Right hindlimb (tissue), 1 donor: ENCODE data around the gene NACAD.

ENCODE experiments used
- DNase-seq: peaks from one replicate; pipeline ENCODE4 v3.0.0-alpha.2; 2018

Gene NACAD

DNA sequence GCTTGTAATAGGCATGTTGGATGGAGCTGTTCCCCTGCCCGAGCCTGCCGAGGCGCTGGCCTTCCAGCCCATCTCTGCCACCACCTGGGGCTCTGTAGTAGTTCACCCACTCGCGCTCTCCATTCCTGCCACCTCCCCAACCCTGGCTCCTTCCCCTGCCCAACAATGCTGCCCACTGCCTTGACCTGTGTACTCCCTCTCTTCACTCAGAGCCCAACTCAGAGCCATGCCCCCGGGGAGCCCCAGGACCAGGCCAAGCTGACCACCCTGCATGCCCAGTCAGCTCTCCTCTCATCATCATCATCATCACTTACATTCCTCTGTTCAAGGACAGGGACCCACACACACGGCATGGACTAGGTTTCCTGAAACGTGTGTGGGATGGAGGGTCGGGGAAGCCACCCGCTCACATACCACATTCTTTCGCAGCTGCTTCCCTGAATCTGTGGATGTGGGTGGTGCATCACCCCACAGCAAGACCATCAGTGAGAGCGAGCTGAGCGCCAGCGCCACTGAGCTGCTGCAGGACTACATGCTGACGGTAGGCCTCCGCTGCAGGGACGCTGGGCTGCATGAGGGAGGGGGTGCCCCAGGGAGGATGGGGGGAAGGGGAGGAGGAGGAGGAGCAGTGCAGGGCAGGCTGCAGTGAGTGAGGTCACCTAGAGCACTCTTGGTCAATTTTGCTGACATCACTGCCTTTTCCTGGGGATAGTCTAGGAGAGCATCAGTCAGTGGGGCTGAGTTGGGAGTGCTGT is 15.6 kb downstream of the NACAD start:
- DNase-seq = no peak

DNA sequence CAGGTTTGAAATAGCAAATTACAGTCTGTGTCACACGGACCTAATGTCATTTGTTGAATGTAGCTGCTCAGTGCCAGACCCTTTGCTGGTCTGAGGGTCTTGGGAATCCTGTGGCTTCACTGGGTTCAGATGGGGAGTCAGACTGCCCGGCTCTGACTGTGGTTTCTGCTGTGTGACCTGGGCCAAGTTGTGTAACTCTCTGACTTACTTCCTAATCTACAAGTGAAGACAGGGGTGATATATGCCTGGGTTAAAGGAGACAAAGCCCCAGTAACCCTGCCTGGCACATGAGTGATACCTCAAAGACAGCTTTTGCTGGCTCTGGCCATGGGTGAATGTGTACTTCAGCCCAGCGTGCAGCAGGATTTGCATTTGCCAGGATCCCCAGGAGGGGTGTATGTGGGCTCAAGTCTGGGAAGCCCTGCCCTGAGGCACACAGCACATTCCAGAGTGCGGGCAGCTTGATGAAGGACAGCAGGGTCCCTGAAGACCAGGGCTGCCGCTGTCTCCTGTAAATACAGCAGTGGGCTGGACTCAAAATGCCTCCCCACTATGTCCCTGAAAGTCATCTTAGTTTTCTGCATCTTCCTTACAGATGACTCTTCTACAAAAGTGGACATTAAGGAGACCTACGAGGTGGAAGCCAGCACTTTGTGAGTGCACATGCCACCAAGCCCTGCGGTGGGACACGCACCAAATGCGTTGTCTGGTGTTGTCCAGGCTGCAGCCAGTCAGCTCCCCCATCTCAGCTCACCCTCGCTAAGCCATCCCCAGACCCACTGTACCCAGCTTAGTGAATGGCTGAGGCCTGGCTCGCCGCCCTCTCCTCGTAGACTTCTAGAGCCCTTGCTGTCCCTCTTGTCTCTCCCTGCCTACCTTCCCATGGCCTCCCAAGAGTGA is 16.4 kb downstream of the NACAD start:
- DNase-seq = no peak

DNA sequence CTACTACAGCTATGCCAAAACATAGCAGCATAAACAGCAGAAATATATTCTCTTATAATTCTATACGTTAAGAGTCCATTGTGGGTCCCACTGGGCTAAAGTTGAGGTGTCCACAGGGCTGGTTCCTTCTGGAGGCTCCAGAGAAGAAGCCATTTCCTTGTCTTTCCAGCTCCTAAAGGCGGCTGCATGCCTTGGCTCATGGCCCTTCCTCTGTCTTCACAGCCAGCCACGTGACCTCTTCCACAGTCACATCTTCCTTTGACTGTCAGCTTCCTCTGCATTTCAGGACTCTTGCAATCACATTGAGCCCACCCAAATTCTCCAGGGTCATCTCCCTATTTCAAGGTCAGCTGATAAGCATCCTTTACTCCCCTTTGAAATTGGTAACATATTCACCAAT is 17.2 kb downstream of the NACAD start:
- DNase-seq = no peak

DNA sequence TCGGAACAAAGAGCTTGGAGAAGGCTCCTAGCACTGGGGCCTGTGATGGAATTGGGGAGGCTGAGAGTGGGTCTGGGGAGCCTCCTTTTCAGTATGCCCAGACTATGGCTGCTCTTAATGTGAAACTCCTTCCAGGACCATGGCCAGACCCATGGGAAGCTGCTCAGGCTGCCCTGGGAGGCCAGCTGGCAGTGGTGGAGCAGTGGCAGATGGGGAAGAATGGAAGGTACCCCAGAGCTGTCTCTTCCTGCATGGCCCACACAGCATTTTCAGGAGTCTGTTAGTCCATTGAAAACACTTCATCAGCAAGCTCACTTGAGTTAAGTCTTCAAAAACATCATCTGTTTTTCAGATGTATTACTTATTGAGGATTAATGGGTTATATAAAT is 18.5 kb downstream of the NACAD start:
- no peak for DNase-seq

DNA sequence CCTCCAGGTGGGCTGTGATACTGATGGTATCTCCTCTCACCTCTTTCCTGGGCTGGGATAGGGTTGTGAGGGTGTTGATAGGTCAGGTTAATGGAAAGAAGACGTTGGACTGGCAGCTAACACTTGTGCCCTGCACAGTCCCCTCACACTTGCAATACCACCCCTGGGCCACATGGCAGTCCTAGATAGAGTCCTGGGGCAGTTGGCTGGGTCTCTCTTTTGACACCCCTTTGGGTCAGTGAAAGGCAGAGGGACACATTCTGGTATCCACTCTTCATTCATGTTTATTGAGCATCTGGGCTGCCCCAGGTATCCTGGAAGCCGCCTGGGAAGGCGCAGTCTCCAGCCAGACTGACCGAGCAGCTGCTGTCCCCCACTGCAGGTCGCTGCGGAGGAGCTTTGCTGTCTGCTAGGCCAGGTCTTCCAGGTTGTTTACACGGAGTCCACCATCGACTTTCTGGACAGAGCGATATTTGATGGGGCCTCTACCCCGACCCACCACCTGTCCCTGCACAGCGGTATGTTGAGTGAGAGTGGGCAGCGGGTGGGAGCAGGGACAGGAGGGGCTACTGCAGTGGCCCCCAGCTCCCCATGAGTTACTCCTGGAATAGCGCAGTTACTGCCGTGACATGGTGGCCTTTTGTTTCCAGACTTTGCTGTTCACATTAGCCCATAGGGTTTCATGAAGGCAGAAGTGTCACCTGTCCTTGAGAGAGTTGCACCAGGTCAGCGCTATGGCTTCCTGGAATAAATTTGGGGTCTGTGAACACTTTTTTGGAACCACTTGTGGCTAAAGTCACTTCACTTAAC is 19.1 kb downstream of the NACAD start:
- DNase-seq = no peak

DNA sequence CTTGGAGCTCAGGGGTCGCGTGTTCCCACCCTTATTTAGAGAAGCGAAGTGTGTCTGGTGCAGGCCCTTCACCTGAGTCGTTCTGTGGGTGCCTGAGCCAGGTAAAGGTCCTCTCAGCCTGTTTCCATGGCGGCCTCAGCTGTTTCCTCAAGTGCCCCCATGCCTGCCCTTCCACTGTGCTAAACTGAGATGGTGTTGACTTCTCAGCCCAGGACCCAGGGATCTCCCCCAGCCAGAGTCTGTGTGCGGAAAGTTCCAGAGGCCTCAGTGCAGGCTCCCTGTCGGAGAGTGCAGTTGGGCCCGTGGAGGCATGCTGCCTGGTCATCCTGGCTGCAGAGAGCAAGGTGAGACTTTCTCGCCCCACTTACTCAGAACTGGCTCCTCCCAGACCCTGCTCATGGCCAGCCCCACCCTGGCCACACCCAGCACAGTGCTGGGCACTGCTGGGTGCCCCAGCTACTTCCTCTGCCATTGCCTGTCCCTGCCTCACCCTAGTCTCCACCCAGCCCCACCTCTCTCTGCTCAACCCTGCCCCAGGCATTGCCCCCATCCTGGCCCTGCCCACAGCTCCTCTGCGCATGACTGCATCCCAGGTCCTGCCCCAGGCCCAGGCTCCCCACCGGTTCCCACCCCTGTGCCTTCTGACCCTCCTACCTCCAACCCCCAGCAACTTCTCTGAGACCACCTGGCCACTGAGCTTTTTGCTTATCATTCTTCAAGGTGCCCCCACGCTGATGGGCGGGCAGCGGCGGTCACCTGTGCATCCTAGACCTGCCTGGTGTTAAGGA is 20.3 kb downstream of the NACAD start:
- DNase-seq = no peak

DNA sequence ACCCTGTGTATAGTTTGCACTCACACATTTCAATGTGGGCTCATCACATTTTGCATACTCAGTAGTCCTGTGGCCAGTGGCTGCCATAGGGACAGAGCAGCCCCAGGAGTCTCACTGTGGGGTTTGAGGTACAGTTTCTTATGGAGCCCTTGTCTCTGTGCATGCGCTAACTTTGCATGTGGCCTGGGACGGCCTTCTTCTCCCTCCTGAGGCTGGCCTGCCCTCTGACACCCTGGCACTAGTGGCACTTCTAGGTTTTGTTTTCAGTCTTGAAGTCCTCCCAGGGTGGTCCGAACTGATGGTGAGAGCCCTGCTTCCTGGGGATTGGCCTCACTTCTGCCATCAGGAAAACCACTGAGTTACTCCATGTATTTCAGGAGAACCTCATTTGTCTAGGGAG is 21.2 kb downstream of the NACAD start:
- no peak for DNase-seq

DNA sequence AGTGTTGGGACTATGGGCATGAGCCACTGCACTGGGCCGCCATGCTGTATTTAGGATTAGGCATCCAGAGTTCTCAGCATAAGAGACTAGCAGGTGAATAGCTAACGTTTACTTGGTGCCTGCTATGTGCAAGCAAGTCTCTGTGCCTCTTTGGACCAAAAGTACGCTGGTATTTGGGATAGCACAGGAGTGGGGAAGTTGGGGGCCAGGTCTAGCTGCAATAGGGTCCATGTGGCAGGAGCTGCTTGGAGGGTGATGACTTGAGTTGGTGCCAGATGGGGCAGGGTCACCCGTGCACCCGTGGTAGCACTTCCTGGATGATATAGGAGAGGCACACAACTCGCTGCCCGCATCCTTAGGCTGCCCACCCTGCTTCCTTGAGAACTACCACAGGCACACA is 22.4 kb downstream of the NACAD start:
- no peak for DNase-seq

DNA sequence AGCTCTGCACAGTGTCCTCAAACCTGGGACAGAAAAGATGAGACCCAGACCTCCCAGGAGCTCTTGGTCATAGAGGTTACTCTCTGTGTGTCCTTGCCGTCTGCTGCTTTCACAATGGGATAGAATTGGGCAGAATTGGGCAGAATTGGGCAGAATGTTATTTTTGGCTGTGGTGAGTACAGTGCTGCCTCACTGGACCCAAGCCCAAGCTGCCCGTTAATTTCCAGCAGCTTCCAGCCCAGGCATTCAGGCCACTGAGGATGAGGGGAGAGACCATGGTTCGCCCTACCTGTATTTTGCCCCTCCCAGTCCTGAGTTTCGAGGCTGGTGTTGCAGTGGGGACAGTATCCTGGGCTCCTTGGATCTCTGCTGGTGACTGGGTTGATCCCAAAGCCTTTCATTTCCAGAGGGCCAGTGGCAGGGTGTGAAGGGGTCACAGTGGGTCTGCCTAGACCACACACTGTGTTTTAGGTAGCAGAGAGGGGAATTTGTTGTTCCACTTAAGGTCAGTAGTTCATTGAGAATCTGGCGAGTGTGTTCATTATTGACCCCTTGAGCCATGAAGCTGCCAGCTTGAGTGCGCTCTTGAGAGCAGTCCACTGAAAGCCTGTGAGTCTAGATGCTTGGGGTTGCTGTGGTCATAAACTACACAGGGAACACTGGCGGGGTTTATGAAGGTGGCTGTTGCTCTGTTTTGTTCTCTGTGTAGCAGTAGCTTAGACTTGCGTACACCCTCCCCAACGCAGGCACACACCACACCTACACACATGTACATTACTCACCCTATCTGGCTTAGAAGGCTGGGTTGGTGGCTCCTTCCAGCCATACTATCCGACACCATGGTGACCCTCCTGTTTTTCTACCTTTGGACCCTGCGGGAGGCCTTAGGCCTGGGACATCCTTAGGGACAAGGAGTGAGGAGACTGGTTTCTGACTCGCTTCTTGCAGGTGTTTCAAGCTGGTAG is 23.5 kb downstream of the NACAD start:
- DNase-seq = no peak

DNA sequence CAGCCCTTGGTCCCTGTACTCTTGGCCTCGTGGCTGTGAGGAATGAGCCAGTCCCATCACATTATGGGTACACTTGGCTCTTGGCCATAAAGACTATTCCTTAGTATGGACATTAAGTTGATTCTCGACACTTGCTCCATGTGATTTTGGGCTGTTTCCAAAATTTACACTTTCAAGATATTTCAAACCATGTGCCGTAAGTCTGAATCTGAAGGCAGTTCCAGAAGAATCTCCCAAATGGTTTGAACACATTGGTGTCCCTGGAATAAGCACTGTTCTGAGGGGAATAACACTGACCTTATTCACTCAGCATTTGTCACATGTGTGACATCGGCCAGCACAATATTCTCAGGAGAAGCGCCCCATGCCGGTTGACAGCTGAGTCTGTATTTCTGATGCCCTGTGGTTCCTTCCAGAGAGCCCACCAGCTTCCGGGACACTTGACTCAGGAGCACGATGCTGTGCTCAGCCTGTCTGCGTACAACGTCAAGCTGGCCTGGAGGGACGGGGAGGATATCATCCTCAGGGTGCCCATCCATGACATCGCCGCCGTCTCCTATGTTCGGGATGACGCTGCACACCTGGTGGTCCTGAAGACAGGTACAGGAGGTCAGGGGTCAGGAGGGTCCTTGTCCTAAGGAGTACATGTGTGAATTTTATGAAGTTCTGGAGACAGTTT is 24.6 kb downstream of the NACAD start:
- DNase-seq = no peak

DNA sequence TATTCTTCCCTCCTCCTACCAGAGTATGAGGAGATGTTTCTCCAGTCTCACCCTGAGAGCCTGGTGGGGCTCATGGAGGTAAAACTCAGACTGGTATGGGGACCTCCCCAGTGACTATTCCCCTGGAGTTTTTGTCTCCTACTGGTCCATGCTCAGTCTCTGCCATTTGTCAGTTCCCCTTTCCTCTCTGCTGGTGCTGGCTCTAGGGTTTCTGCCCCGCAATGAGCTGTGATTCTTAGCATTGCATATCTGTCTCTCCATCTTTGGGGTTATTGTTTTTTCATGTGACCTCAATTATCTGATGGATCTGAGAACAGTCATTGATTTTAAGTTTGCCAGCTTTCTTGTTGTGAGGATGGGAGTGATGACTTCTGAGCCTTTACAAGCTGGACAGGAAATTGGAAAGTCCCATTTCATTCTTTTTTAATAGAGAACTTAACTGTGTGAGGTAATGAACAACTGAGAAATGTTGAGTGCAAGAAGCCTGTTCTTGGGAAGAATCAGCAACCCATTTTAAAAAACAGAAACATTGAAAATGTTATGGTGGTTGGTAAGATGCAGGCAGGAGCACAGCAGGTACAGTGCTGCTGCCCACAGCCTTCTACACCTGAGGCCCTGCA is 26.9 kb downstream of the NACAD start:
- no peak for DNase-seq

DNA sequence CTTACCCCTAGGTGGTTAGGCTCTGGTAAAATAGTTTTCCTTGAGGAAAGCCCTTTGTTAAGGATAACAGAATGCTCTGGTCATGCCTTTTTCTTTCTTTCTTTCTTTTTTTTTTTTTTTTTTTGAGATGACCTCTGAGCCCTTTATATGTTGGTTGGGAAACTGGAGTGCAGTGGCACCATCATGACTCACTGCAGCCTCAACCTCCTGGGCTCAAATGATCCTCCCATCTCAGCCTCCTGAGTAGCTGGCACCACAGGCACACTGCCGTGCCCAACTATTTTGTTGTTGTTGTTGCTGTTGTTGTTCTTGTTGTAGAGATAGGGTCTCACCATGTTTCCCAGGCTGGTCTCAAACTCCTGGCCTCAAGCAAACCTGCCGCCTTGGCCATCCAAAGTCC is 27.4 kb downstream of the NACAD start:
- no peak for DNase-seq

DNA sequence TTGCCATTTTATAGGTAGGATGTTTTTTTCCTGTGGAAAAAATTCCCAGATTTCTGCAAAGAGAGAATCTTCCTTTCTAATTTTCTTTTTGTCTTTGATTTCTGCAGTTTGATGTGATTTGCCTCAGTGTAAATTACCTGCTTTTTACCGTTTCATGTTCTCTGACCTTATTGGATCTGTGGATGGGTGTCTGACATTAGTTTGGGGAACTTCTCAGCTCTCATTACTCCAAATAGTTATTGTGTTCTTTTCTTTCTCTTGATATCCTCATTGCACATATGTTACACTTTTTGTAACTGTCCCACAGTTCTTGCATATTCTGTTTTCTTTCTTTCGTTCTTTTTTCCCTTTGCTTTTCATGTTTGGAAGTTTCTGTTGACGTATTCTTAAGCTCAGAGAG is 28.5 kb downstream of the NACAD start:
- DNase-seq = no peak

DNA sequence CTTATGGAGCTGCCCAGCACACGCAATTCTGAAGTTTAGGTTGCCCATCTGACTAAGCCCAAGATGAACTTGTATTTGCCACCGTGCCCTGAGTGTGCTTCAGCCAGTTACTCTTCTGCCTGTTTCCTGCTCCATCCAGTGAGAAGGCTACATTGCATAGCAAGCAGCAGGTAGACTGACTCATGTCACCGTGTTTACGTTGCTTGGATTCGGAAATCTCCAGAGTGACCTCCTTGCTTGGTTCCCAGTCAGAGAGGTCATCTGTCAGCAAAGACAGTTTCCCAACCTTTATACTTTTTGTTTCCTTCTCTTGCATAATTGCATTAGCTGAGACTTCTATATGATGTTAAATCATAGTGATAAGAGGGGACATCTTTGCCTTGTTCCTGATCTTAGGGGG is 30.9 kb downstream of the NACAD start:
- no peak for DNase-seq

DNA sequence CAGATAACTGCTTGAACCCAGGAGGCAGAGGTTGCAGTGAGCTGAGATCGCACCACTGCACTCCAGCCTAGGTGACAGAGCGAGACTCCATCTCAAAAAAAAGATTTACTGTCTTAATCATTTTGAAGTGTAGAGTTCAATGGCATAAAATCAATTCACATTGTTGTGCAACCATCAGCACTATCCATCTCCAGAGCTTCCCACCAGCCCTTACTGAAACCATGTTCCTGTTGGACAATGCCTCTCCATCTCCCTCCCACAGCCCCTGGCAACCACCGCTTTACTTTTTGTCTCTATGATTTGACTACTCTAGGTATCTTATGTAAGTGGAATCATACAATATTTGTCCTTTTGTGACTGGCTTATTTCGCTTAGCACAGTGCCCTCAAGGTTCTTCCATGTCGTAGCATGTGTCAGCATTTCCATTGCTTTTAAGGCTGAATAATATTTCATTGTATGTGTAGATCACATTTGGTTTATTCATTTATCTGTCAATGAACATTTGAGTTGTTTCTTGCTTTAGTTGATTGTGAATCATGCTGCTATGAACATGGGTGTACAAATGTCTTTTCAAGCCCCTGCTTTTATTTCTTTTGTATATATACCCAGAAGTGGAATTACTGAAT is 33.1 kb downstream of the NACAD start:
- no peak for DNase-seq

DNA sequence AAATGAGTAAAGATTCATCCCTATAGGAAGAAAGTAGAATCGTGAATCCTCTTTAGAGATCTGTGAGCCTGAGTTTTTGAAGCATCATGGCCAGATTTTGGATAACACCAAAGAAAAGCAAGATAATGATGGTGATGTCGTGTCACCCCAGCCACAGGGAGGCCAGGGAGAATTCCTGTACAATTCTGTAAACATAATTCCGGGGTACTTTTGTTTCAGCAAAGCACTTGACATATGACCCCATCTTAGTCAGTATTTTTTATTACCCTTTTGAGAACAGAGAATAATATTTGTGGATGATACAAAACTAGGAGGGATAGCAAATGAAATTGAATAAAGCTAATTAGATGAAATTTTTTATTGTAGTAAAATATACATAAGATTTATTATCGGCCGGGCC is 33.8 kb downstream of the NACAD start:
- no peak for DNase-seq

DNA sequence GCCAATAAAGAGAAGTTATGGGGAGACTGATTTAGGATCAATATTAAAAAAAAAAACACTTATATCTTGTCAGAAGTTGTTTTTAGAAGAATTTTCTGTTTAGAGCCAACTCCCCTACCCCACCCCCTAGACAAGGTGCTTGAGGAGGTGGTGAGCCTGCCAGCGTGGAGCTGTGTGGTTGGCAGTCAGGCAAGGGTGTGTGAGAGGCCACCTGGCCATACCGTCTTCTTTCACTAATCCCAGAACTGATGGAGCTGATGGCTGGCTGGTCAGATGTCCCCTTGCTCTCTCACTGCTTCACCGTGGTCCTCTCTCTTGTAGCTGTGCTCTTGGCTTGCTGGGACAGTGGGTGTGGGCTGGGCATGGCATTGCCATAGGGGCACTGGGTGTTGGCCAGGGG is 34.3 kb downstream of the NACAD start:
- DNase-seq = no peak

DNA sequence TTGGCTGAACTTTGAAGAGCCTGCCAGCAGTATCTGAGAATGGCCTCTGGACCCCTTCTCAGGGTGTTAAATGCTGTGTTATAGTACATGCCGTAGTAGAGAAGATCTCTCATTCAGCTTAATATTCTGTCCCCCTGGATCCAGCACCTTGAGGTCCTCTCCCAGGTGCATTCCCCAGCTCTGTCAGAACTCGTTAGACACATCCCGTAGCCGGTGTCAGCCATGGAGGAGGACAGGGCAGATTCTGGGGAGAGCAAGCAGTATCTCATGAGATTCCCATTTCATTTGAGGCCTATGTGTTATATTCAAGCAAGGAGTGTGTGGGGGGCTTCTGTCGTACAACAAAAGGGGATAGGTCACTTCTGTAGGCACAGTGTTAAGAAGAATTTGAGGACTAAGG is 34.8 kb downstream of the NACAD start:
- no peak for DNase-seq

DNA sequence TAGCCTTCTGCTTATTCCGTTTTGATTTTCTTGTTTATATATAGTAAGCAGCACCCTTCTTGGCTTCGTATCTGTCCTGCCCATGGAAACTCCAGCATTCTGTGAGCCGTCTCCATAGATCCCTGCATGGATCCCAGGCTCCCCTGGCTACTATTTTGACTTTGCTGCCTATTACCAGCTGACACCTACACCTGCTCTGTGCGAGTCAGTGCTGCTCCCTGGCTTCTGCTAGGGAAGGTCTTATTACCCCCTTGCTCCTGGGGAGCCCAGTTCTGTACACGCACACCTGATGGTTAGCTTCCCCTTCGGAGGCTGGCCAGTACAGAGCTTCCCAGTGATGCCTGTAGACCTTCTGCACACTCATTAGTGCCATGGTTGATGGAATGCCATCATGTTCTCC is 35.4 kb downstream of the NACAD start:
- DNase-seq = no peak

DNA sequence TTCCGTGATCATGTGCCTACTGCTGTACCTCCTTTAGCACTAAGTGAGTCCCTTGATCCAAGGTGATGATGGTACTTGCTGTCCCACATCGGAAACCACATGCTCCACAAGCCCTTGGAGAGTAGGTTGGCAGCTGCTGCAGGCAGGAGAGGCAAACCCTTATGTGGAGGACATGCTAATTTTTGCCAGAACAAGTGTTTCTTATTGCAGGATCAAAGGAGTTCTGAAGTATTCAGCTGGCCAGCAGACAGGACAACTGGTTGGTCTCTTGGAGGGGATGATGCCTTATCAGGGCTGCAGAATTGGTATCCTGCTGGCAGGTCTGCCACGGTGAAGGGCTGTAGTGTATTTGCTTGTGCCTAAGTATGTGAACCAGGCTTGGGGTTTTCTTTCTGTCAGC is 36.8 kb downstream of the NACAD start:
- no peak for DNase-seq
